Neural crest cell (in vitro differentiated cells): ENCODE results near the gene A3GALT2. TPM values are rescaled to one million over a fixed set of nuclear protein-coding genes. Genes with fewer than 3 reads are reported as not detected.
A peak's percentile ranks its signal among the peaks of the same experiment; 100 is the strongest.

Source experiments
- DNase-seq: peaks from one replicate; pipeline ENCODE4 v3.0.0; 2021; ENCODE audit warnings: low read depth, mixed read lengths, low spot score
- H3K27ac Mint-ChIP-seq: one replicate; pipeline ENCODE4 v1.8.0; 2021; ENCODE audit warnings: mild to moderate bottlenecking, mixed read lengths; ENCODE audit not compliant: unreplicated experiment
- H3K27me3 Mint-ChIP-seq: 2 replicates; pipeline ENCODE4 v1.8.0; 2021; ENCODE audit warnings: low read depth, mild to moderate bottlenecking, mixed read lengths
- H3K36me3 Mint-ChIP-seq: 2 replicates; pipeline ENCODE4 v1.8.0; 2021; ENCODE audit warnings: low read depth, mild to moderate bottlenecking, mixed read lengths
- H3K4me1 Mint-ChIP-seq: 2 replicates; pipeline ENCODE4 v1.8.0; 2021; ENCODE audit warnings: mixed read lengths
- H3K4me3 Mint-ChIP-seq: one replicate; pipeline ENCODE4 v1.8.0; 2021; ENCODE audit warnings: mild to moderate bottlenecking, mixed read lengths
- H3K9me3 Mint-ChIP-seq: 2 replicates; pipeline ENCODE4 v1.8.0; 2021; ENCODE audit warnings: mixed read lengths
- total RNA-seq: library from RNA; stranded (reverse); gene quantifications from 2 replicates; pipeline ENCODE4 v1.2.1, GENCODE V29; 2021
- TF ChIP-seq, protein P1 (sequence below): fragments of 200-600 bp; sonication (generic); conservative IDR thresholded peaks from 2 replicates; pipeline ENCODE4 v1.5.0; 2021; ENCODE audit warnings: antibody characterized with exemption, mild to moderate bottlenecking

A3GALT2 gene
- total RNA-seq, 1 donor from 2014 or later: not detected

- DNase-seq: no peak
- H3K27me3 Mint-ChIP-seq: no peaks in the 10 kb centered on the region
- H3K4me3 Mint-ChIP-seq: no peak overlapping the region
- H3K27ac Mint-ChIP-seq: no peak overlapping the region
- peaks cover 27% of the 10 kb centered on the region for H3K4me1 Mint-ChIP-seq
- peaks cover 2% of the 10 kb centered on the region for H3K36me3 Mint-ChIP-seq
- H3K9me3 Mint-ChIP-seq: no peaks in the 10 kb centered on the region
- TF ChIP-seq, protein P1, sequence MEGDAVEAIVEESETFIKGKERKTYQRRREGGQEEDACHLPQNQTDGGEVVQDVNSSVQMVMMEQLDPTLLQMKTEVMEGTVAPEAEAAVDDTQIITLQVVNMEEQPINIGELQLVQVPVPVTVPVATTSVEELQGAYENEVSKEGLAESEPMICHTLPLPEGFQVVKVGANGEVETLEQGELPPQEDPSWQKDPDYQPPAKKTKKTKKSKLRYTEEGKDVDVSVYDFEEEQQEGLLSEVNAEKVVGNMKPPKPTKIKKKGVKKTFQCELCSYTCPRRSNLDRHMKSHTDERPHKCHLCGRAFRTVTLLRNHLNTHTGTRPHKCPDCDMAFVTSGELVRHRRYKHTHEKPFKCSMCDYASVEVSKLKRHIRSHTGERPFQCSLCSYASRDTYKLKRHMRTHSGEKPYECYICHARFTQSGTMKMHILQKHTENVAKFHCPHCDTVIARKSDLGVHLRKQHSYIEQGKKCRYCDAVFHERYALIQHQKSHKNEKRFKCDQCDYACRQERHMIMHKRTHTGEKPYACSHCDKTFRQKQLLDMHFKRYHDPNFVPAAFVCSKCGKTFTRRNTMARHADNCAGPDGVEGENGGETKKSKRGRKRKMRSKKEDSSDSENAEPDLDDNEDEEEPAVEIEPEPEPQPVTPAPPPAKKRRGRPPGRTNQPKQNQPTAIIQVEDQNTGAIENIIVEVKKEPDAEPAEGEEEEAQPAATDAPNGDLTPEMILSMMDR: no peak
These were observed 54.9 kb downstream of the A3GALT2 start for GRCh38 chr1:33265780-33266605.

- Mint-ChIP-seq H3K27ac (peak overlapping the region; percentile 90), H3K27me3 (no peaks in the 10 kb centered on the region), H3K4me3 (peak overlapping the region; percentile 31), H3K4me1 (peaks cover 46% of the 10 kb centered on the region), H3K36me3 (no peaks in the 10 kb centered on the region), H3K9me3 (no peaks in the 10 kb centered on the region)
- DNase-seq: no peak
- TF ChIP-seq, protein P1: no peak
These were observed 56.9 kb downstream of the A3GALT2 start for GRCh38 chr1:33263890-33264504.

DNA sequence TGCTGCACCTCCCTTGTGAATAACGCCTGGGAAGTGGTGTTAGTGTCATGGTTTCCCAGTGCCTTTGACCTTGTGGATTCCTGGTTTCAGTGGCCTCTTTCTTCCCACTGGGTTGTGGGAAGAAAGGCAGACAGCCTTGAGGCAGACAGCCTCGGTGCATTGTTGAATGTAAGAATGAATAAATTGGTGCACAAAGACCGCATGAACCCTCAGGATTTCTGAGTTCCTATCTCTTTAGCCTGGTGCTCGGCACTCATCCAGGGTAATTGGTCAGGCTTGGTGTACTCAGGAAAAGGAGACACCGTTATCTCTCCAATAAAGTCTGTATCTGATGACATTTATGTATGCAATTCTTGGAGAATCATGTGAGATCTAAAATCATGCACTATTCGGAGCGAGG lies 59.6 kb downstream of the A3GALT2 start:
- TF ChIP-seq, protein P1: no peak
- Mint-ChIP-seq H3K4me1 (peaks cover 45% of the 10 kb centered on the region), H3K9me3 (no peaks in the 10 kb centered on the region), H3K36me3 (no peaks in the 10 kb centered on the region), H3K27ac (no peak overlapping the region), H3K4me3 (peak overlapping the region; percentile 65), H3K27me3 (no peaks in the 10 kb centered on the region)
- no peak for DNase-seq

DNA sequence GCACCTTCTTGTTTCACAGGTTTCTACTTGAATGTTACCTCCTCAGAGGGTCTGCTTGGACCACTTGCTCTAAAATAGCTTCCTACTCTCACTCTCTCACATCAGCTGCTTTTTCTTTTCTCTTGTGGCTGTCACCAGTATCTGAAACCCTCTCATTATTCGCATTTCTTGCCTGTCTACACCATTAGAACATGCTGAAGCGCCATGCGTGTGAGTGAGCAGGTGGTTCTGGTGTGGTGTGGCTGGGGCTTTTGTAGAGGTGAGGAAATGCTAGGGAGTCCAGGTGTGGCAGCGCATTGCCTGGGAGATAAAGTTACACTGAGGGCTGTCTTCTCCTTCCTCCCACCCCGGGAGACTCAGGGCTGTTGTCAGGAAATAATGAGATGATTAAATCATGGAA lies 60.5 kb downstream of the A3GALT2 start:
- peak overlapping the region; percentile 19 for H3K27ac Mint-ChIP-seq
- peak overlapping the region; percentile 72 for H3K4me3 Mint-ChIP-seq
- H3K36me3 Mint-ChIP-seq: no peaks in the 10 kb centered on the region
- no peak for DNase-seq
- H3K27me3 Mint-ChIP-seq: no peaks in the 10 kb centered on the region
- TF ChIP-seq, protein P1: no peak
- H3K4me1 Mint-ChIP-seq: peaks cover 45% of the 10 kb centered on the region
- no peaks in the 10 kb centered on the region for H3K9me3 Mint-ChIP-seq

- Mint-ChIP-seq H3K27ac (no peak overlapping the region), H3K36me3 (no peaks in the 10 kb centered on the region), H3K4me3 (peak overlapping the region; percentile 72), H3K4me1 (peaks cover 45% of the 10 kb centered on the region), H3K9me3 (no peaks in the 10 kb centered on the region), H3K27me3 (no peaks in the 10 kb centered on the region)
- TF ChIP-seq, protein P1: no peak
- no peak for DNase-seq
These were observed 61.0 kb downstream of the A3GALT2 start for GRCh38 chr1:33259879-33260278.
